Peyer's patch (tissue), 4 donors: ENCODE results near the gene FAM174C. TPM values are rescaled to one million over a fixed set of nuclear protein-coding genes. Genes with fewer than 3 reads are reported as not detected.

ENCODE experiments used
- DNase-seq, 3 donors: peaks; one replicate each; pipeline ENCODE4 v3.0.0-alpha.2; 2017 to 2019
- H3K27ac ChIP-seq, 4 donors: fragments of 200-600 bp; sonication (generic); one replicate each; pipeline ENCODE4 v1.5.1; 2016 to 2019
- H3K27me3 ChIP-seq, 2 donors: fragments of 200-600 bp; sonication (generic); one replicate each; pipeline ENCODE4 v1.5.1; 2019
- H3K36me3 ChIP-seq, 3 donors: fragments of 200-600 bp; sonication (generic); one replicate each; pipeline ENCODE4 v1.5.1; 2016 to 2019
- H3K4me1 ChIP-seq, 4 donors: fragments of 200-600 bp; sonication (generic); one replicate each; pipeline ENCODE4 v1.5.1; 2016 to 2019
- H3K4me3 ChIP-seq, 4 donors: fragments of 200-600 bp; sonication (generic); 1 replicate in 3 of 4; 2 replicates in 1 of 4; pipeline ENCODE4 v1.5.1; 2016 to 2019; ENCODE audit warnings: mild to moderate bottlenecking in 1 of 4
- H3K9me3 ChIP-seq, 4 donors: fragments of 200-600 bp; sonication (generic); one replicate each; pipeline ENCODE4 v1.5.1; 2016 to 2019; ENCODE audit warnings: mild to moderate bottlenecking in 1 of 4
- CTCF ChIP-seq, 6 experiments: fragments of 450-650 bp in 4 of 6; fragments of 200-600 bp in 2 of 6; sonication (generic) in 1 of 6; IDR thresholded peaks; one replicate each; pipeline ENCODE4 v1.5.1; 2017 to 2019; ENCODE audit warnings: antibody characterized with exemption in 6 of 6, mild to moderate bottlenecking in 3 of 6, moderate library complexity in 1 of 6
- POLR2A ChIP-seq, 2 donors: fragments of 450-650 bp; IDR thresholded peaks; one replicate each; pipeline ENCODE4 v1.5.1; 2017; ENCODE audit warnings: antibody characterized with exemption in 2 of 2, mild to moderate bottlenecking in 2 of 2, moderate library complexity in 2 of 2
- total RNA-seq, 4 donors: library from RNA; depleted of rRNA; stranded (reverse); fragments of >200 nt; gene quantifications; one replicate each; pipeline ENCODE4 v1.1.0, GENCODE V29; 2016

Gene FAM174C
- total RNA-seq, 4 donors from 2014 or later = 39.6 to 87.7 (median 80.0) TPM

GRCh38 chr19:1270213-1270853, 5.0 kb upstream of the FAM174C start:
- no peaks in the 10 kb centered on the region for H3K27me3 ChIP-seq
- peaks cover 0 to 44% (median 0%) of the 10 kb centered on the region in 3 donors for H3K36me3 ChIP-seq
- TF ChIP-seq CTCF (IDR thresholded peaks at IDR 0.05) (no peak), POLR2A (IDR thresholded peaks at IDR 0.05) (peak in 1 of 2 donors; percentile 2)
- H3K4me3 ChIP-seq = peak overlapping the region; percentile 65 to 97 (median 82)
- H3K9me3 ChIP-seq = no peaks in the 10 kb centered on the region
- peaks cover 13 to 88% (median 65%) of the 10 kb centered on the region in 4 donors for H3K4me1 ChIP-seq
- no peak for DNase-seq
- peak overlapping the region; percentile 98 to 99 (median 99) for H3K27ac ChIP-seq

GRCh38 chr19:1270854-1271527, 4.3 kb upstream of the FAM174C start:
- Histone ChIP-seq H3K27me3 (no peaks in the 10 kb centered on the region), H3K4me1 (peaks cover 11 to 83% (median 62%) of the 10 kb centered on the region in 4 donors), H3K27ac (peak overlapping the region in 3 of 4 donors; percentile 9 to 99 (median 99)), H3K4me3 (peak overlapping the region in 3 of 4 donors; percentile 77 to 97 (median 87)), H3K36me3 (peaks cover 0 to 44% (median 0%) of the 10 kb centered on the region in 3 donors), H3K9me3 (no peaks in the 10 kb centered on the region)
- TF ChIP-seq POLR2A (IDR thresholded peaks at IDR 0.05) (no peak), CTCF (IDR thresholded peaks at IDR 0.05) (no peak)
- DNase-seq = no peak

- Histone ChIP-seq H3K36me3 (peaks cover 0 to 44% (median 0%) of the 10 kb centered on the region in 3 donors), H3K4me3 (peak overlapping the region in 3 of 4 donors; percentile 77 to 97 (median 87)), H3K27ac (peak overlapping the region in 3 of 4 donors; percentile 9 to 99 (median 99)), H3K9me3 (no peaks in the 10 kb centered on the region), H3K27me3 (no peaks in the 10 kb centered on the region), H3K4me1 (peaks cover 9 to 83% (median 65%) of the 10 kb centered on the region in 4 donors)
- TF ChIP-seq CTCF (IDR thresholded peaks at IDR 0.05) (no peak), POLR2A (IDR thresholded peaks at IDR 0.05) (no peak)
- DNase-seq = no peak
Measured at GRCh38 chr19:1271528-1272422, 3.6 kb upstream of the FAM174C start.

- Histone ChIP-seq H3K4me3 (peak overlapping the region in 1 of 4 donors; percentile 77), H3K9me3 (no peaks in the 10 kb centered on the region), H3K36me3 (peaks cover 0 to 44% (median 0%) of the 10 kb centered on the region in 3 donors), H3K4me1 (peaks cover 5 to 79% (median 59%) of the 10 kb centered on the region in 4 donors), H3K27me3 (no peaks in the 10 kb centered on the region), H3K27ac (peak overlapping the region in 3 of 4 donors; percentile 23 to 99 (median 99))
- no peak for TF ChIP-seq POLR2A (IDR thresholded peaks at IDR 0.05)
- TF ChIP-seq CTCF (IDR thresholded peaks at IDR 0.05) = no peak
- no peak for DNase-seq
Measured at GRCh38 chr19:1272423-1273262, 2.7 kb upstream of the FAM174C start.
